Activated CD4-positive, CD25-positive, alpha-beta regulatory T cell treated with anti-CD3 and anti-CD28 coated beads, Interleukin-2, amount 50 U/mL, for 16 hours (primary cell): ENCODE data around the gene SRXN1.

Source experiments
- DNase-seq: peaks from one replicate; pipeline ENCODE4 v3.0.0-alpha.2; 2020; ENCODE audit warnings: low read depth, low spot score

The SRXN1 gene

DNA sequence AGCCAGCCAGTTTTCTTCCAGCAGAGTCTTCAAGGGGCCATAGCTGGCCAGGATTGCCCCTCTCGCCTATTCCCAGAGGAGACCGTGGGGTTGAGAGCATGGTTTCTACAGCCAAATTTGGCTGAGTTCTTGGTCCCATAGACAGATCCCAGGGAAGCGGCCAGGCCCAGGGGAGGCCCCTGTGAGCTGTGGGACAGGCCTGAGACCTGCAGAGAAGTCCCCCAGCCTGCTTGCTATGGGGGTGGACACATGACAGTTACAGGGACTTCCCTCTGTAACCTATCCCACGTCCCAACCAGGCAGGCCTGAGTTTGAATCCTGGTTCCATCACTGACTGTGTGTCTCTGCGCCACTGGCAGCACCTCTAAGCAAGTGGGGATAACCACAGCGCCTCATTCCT lies 45.5 kb downstream of the SRXN1 start:
- DNase-seq: no peak

DNA sequence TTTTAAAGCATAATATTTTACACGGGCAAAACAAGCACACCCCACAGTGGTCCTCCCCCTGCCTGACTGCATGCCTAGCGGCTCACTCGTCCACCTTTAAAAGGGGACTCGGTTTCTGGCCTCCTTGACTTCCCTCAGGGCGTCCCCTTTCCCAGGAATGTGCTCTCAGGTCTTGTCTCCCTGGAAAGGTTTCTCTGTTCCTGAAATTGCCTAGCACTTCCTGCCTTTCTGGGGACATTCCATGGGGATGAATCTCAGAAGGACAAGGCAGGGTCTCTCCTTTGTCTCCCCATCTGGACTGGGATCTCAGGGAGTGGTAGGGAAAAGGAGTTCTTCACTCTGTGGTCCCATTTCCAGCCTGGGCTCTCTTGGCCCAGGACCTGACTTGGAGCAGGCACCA lies 47.8 kb downstream of the SRXN1 start:
- no peak for DNase-seq

DNA sequence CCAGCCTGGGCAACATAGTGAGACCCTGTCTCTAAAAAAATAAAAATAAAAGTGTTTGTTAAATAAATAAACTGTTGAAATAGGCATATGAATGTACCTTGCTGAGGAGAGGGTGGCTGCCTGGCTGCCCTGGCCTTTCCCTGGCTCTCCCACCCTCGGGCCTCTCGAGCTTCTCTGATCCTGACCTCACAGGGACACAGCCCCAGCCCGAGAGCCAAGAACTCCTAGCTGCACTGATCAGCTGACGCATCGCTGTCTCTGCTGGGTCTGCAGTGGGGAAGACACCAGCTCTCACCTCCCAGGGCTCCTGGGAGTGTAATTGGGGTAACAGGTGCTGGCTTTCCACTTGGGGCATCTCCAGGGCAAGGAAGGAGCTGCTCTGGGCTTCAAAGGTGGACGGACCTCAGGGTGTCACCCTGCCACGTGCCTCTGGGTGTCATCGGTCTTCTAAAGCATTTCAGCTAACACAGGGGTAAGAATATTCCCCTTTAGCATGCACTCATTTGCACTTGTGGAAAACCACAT lies 49.8 kb downstream of the SRXN1 start:
- no peak for DNase-seq

DNA sequence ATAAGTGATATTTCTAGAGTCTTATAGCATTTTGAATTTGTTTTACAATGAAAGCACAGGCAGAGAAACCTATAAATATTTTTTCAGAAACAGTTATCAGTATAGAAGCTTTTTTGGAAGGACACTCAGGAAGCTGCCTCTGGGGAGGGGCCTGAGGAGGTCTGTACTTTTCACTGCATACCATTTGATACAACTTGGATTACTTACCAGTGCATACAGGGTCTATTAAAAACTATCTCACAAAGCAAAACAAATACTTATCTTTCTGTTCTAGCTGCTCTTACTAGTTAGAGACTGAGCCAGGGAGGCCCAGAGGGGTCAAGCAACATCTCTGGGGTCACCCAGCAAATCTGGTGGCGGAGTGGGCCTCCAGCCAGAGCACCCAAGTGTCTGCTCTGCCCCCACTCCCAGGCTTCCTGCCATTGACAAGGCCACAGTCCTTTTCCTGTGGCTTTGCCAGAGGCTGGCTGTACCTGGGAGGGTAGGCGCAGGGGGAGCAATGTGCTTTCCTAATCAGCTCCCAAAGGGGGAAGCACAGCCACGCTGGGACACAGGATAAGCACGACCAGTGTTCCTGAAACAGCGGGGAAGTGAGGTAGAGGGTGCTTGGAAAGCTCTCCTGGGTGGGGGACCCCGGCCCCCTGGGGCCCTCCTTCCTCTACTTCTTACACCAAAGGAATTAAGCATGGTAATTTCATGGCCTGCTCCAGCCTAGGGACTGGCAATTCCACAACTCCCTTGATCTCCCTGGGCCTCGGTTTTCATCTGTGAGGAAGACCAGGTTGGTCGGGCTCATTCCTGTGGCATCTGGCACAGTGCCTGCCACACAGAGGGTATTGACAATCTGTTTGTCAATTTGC lies 50.7 kb downstream of the SRXN1 start:
- no peak for DNase-seq

DNA sequence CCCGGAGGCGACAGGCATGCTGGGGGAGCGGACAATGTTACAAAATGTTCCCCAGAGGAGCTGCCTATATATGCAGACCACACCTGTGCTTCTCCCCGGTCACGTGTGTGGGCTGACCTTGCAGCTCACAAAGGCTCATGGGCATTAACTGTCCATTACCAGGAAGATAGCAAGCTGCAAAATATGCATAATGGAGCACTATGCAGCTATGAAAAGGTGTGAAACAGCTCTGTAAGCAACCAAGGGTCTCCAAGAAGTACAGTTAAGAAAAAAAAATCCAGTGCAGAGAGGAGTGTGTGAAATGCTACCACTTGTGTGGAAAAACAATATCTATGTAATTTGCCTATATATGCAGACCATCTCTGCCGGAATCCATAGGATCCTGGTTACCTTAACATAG lies 52.3 kb downstream of the SRXN1 start:
- no peak for DNase-seq

DNA sequence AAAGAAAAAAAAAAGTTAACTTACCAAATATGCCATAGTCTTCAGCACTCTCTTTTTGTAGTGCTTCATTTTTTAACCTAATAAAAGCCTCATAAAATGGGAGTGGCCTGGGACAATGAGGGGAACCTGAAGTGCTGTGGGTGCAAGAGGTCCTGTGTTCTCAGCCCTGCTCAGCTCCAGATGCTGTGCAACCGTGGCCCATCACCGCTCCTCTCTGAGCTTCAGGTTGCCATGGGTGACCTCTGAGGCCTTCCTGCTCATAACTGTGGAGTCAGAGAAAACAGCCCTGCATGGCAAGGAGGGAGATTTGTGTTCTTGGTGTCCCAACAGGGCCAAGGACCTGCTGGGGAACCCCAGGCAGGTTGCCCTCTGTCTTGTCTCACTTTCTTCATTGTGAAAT lies 52.9 kb downstream of the SRXN1 start:
- DNase-seq: no peak

DNA sequence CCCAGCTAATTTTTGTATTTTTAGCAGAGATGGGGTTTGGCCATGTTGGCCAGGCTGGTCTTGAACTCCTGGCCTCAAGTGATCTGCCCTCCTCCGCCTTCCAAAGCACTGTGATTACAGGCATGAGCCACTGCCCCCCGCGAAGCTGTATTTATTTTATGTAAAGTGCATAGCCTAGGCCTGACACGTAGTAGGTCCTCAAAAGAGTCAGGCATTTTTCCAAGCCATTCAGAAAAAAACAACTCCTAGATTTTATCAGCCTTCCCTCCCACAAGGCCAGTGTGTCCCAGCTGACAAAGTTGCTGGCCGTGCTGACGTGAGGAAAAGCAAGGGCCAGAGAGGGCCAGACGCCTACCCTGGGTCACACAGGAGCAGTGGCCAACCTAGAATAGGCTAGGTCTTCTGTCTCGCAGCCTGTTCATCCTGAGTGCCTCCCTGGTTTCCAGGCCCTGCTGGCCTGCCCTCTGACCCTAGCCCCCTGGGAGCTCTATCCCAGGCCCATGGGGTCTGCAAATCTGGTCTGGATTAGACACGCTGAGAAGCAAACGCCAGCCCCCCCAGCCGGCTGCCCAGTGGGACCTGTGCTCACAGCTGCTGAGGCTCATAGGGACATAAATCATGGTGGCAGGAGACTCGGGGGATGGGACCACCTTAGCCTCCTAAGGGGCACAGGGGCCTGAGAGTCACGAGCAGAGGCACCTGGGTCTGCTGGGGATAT lies 54.7 kb downstream of the SRXN1 start:
- DNase-seq: no peak

DNA sequence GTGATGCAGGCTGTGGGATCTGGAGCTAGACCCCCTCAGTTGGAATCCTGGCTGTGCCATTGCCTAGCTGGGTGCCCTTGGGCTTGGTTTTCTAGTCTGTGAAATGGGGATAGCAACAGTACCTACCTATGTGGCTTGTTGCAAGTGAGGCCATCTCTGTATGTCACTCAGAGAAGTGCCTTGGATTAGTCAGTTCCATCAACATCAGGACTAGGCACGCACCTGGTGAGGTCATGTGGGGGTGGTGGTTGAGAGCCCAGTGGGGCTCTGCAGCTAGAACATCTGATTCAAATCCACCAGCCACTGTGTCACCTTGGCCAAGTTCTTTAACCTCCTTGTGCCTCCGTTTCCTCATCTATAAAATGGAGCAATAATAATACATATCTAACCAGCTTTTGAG lies 55.4 kb downstream of the SRXN1 start:
- no peak for DNase-seq
